Measurements from ENCODE around the gene DLX2.
A peak's percentile ranks its signal among the peaks of the same experiment; 100 is the strongest.

The DLX2 gene

DNA sequence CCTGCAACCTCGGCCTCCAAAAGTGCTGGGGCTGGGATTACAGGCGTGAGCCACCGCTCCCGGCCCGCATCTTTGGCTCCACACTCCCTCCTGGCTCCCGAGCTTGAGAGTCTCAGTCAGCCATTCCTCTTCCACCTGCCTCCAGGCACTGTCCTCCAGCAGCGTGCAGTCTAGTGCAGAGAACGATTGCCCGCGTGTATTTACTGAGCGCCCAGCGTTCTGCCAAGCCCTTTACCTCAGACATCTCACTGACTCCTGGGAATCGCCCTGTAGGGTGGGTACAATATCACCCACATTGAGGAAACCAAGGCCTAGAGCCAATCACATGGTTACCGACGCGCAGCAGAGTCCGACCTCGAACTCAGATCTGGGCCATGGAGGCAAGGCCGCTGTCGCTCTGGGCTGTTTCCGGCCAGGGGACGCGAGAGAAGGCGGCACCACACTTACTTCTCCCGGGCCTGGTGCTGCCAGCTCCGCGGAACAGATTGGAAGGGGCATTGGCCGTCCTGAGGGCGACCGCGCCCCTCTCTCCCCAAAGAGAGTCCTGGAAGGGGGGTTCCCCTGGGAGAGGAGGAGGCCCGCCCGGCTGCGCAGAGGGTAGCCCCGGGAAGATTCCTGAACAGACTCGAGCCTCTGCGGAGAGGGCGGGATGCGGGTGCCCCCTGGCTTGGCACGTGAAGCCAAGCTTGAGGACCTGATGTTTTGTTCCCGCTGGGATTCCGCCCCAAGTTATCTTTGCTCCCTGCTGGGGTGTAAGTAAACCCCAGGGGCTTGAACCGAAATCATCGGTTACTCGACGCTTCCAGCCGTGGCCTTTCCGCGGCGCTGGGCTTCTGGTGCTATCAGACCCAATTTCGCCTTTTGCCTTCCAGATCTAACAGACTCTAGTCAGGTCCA, 5.2 kb upstream of the DLX2 start:
- DNase-seq (ENCODE audit: low spot score) = no peak

DNA sequence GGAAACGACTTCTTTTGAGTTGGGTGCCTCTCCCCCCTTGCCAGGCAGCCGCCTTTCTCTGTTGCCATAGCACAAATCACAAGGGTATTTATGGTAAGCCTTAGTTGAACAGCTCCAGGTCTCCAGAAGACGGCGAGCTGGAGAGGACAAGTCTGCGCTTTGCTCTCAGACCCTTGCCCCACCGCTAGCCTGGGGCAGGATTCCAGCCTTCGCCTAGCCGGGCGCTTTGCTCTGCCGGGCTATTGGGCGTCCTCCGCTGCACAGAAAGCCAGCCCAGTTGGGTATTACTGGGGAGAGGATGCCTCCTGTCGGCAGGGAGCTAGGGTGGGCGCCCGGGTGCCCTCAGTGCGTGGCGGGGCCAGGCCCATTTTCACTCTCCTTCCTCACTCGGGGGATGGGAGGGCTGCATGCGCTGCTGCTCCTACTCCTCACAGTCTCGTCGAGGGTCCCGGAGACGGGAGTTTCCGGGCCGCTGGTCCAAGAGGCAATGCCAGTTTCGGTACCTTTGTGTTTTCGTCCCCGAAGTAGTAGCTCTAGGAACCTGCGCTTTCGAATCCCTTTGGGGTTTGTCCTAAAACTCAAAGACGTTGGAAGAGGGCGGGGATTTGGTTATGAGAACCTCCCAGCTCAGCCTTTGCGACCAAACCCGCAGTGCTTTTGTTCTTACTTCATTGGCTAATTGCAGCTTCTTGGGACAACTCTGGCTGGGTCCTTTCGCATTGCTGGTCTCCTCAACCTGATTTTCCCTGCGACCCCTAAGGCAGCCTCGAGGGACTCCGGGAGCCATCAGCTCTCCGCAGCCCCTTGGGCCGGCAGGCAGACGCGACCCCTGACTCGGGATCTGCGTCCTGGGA, 3.6 kb upstream of the DLX2 start:
- peak; percentile 49 for DNase-seq (ENCODE audit: low spot score)

DNA sequence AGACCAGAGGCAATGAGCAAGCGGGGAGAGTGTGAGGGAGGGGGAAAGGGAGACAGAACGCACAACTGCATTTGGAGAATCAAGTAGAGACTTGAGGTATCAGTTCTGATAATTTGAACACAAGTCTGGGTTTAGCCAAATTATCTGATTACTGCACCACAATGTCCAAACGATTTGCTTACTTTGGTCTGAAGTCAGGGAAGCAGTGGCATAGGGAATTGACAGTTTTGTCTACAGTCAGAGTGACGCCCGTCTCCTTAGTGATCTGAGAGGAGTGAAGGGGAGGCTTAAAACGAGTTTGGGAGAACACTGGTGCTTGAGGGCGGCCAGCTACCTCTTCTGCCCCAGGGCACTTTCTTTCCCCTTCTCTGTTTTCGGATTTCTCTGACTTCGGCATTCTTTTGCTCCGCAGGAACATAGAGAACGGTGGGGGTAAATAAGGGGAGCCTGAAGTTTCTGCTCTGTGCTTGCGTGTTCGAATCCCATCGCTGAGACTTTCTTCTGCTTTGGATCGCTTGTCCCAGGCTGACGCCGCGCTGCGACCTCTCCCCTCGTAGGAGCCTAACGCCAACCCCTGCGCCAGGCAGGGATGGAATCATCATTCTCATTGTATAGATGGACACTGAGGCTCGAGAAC, 2.9 kb upstream of the DLX2 start:
- DNase-seq (ENCODE audit: low spot score) = no peak

DNA sequence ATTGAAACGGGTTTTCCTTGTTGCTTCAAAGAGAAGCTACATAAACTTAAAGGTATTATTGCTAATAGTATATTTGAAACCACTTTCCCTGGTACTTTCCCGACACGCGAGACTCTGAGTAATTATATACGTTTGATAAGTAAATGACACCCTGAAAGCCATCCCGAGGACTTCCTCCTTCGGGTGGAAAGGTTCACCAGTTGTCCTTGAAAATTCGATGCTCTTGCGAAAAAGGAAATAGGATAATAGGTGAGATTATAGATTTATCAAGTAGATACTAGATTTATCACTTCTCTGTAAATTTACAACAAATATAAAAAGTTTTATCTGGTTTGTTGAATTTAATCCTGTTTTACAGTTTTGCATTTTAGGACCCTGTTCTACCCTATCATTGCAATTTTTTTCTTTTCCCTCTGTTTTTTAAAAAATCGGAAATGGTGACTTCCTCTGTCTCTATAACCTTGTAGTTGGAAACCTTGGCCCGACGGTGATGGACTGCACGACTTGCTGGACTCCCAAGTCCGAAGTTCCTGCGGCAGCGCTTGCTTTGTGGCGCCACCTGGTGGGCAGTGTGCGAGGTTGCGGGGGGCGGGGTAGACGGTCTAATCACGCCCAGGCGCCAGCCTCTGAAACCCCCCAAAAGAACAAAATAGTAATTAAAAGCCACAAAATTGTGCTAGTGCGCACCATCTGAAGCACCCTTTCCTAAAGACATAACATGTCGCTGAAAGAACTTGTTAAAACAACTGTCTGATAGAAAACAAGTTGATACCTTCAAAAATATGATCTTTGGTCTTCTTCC, 972 bp upstream of the DLX2 start:
- peak; percentile 71 for DNase-seq (ENCODE audit: low spot score)

DNA sequence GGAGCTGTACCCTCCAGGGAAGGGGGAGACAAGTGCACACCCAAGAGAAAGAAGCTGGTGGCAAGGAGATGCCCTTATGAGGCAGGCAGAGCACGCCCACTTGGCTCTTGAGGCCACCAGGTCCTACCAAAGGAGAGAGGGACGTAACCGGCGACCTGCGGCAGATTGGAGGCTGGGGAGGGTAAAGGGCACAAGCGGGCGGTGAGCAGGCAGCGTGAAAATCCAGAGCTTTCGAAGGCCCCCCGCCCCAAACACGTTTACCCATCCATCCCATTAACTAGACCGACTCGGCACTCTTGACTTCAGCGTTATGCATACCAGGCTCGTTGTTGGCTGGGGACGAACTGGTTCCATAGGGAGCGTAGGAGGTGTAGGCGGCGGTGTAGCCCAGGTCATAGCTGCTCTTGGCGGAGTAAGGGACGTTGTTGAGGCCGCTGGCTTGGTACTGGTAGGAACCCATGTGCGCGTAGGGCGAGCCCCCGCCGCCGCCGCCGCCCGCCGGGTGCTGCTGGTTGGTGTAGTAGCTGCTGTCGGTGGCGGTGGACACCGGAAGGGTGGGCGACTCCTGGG, 794 bp downstream of the DLX2 start:
- DNase-seq (ENCODE audit: low spot score) = no peak

DNA sequence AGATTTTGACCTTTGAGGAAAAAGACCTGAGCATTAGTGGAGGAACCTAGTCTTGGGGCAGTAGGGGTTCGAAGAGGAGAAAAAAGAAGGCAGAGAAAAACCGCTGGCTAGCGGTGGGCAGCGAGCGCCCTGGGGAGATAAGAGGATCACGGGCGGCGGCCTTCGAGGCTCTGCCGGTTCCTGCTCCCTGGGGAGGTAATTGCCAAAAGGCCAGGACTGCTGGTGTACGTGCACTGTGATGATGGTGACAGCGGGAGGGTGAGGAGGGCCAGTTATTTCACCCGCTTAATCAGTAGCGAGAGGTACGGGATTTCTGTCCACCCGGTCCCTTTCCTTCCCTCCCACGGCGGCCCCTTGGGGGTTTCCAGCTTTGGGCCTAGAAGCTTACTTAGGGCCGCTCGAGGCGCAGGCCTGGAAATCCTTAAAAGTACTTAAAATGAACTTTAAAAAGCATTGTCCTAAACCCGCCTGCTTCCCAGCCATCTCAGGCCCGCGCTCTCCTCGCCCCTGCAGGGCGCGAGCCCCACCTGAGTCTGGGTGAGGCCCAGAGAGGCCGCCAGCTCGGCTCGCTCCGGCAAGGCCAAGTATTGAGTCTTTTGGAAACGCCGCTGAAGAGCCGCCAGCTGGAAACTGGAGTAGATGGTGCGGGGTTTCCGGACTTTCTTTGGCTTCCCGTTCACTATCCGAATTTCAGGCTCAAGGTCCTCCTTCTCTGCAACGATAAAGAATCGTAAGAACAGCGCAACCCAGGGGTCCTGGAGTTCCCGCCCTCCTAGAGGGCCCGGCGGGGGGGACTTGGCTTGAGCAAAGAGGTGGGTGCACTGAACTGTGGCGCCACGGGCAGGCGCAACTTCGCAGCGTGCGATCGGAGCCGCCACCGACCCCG, 1.5 kb downstream of the DLX2 start:
- DNase-seq (ENCODE audit: low spot score) = no peak

DNA sequence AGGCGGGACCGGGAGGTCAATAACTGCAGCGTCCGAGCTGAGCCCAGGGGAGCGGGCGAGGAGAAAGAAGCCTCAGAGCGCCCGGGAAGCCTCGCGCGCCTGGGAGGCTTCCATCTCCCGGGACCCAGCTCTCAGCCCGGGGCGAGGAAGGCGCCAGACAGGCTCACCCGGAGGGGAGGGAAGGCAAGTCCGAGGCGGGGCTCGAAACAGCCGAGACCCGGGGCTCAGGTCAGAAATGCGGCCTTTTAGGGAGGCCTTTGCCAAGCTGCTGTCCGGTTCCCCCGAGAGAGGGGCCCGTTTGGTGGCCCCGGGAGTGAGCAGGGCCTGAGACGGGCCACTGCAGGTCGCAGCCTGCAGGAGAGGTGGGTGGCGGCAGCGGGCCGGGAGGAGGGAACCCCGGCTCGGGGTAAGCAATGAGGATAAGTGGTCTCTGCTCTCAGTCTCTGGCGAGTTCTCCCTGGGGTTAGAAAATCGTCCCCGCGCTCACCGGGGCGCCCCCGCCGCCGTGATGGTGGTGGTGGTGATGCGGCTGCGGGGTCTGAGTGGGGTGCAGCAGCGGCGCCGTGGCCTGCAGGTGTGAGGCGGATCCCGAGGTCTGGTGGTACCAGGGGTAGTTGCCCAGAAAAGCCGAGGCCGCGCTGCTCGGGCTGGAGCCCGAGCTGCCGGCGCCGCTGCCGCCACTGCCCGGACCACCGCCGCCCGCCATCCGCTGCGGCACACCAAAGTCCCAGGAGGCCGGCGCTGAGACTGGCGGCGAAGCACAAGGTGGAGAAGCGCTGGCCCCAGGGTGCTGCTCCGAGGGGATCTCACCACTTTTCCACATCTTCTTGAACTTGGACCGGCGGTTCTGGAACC, 2.4 kb downstream of the DLX2 start:
- no peak for DNase-seq (ENCODE audit: low spot score)

DNA sequence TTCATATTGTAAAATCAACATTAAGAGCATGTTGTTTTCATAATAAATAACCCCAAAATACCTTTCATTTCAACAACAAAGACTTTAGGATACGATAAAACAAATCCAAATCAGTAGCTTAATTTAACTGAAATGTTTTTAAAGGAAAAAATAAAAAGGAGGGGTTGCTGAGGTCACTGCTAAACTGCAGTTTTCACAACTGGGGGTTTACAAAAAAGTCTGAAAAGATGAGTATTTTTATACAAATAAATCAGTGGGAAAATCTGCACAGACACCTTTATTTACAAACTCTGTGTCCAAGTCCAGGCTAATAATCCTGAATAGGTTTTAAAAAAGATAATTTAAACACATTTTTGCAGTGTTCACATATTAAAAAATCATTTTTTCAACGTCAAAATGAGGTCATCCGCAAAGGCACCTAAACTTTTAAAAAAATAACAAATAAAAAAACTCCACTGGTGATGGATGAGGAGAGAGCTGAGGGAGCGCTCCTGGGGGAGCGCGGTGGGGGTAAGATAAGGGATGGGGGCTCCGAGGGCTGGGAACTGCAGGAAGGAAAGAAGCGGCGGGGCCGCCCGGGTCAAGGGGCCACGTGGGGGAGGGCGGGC, 3.1 kb downstream of the DLX2 start:
- DNase-seq (ENCODE audit: low spot score) = no peak

DNA sequence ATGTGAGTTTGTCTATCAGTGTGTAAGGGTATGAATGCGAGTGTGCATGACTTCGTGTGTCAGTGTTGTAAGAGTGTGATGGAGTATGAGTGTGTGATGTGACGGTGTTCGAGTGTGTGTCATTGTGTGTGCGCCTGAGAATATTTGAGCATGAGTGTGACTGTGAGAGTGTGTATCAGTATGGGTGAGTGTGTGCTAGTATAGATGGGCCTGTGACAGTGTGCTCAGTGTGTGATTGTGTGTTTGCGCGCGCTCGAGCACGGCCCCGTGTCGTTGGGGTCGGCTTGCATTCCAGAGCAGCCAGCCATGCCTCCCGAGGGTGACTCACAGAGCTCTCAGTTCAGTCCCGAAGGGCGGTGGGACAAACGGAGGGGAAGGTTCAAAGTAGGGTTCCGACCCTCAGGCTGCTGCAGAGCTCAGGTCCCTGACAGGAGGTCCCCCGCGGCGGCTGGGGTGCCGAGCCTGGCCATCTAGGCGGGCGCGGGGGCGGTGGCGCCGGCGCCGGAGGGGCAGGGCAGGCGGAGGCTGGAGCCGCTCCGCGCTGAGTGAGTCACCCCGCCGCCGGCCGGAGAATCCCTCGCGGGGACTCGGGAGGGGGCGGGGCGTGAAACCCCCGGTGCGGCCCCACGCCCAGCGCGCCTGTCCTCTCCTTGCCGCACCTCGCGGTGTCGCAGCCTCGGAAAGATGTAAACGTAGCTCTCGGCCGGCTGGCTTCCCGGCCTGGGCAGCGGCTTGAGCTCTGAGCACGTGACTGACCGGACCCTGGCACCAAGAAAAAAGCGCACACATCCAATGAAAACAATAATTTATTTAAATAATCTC, 3.8 kb downstream of the DLX2 start:
- DNase-seq (ENCODE audit: low spot score) = no peak

DNA sequence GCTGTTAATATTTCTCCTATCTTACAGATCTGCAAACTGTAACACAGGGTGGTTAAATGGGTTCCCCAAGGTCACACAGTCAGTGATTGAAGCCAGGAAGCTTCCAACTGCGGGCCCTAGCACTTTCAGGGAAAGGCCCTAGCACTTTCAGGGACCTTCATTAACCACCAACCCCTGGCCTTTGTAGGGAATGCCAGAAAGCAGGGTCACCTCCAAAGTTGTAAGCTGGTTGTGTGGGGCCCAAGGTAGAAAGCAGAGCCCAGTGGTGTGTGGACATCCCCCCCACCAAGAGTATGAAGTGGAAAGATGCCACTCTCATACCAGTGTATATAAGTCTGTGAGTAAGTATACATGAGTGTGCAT, 4.4 kb downstream of the DLX2 start:
- no peak for DNase-seq (ENCODE audit: low spot score)

DNA sequence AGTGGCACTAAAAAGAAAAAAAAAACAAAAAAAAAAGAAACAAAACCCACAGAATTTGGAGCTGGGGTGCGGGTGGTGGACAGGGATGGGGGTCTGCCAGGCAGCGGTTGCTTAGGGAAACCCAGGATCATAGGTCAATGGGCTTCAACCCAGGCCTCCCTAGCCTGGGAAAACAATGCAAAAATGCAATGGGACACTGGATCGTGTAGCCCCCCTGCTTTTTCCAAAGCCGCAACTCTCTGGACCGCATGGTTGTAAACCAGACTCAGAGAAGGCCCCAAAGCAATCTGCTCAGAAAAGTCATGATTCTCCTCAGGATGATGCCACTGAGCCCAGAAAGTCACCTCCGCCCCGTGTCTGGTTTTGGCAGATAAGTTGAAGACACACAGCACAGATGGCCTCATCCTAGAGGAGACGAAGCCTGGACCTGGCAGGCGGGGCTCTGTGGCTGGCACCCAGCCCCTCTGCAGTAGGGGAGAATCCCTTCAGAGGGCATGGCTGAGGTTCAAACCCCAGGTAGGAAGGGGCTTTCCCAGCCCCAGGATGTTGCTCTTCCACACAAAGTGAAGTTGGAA, 5.1 kb downstream of the DLX2 start:
- DNase-seq (ENCODE audit: low spot score) = no peak

DNA sequence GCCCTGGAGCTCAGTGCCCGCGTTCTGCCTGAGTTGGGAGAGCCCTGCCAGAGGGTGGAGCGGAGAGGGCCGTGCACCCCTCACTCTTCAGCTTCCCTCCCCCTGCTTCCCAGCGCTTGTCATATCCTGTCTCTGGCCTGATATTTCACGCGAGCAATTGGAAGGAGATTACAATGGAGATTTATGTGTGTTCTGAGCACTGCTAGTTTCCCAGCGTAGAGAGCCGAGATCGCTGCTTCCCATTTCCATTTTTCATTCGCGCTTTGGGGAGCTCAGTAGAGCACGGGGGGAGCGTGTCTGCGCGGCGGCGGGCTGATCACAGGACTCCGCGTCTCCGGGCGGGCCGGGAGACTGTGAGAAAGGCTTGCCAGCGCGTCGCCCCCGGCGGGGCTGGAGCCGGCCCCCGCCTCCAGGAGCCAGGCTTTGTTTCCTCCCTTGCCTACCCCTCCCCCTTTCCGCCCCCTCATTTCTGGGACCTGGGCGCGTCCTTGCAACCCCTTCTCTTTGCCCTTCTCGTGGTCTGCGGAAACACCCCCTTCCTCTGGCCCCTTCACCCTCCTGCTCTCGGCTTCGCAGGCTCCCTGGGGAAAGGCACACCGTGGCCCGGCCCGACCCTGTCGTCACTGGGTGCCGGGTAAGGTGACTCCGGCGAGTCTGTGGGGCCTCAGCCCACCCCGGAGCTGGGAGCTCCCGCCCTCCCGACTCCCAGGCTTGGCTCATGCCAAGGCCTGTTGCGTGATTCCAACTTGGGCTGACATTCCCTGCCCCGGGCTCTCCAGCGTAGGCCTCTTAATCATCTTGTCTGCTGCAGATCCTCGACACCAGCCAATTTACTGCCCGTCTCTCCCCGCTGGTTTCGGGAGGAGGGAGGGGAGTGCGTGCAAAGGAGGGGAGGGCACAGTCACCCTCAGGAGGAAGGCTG, 5.8 kb downstream of the DLX2 start:
- DNase-seq (ENCODE audit: low spot score) = no peak

DNA sequence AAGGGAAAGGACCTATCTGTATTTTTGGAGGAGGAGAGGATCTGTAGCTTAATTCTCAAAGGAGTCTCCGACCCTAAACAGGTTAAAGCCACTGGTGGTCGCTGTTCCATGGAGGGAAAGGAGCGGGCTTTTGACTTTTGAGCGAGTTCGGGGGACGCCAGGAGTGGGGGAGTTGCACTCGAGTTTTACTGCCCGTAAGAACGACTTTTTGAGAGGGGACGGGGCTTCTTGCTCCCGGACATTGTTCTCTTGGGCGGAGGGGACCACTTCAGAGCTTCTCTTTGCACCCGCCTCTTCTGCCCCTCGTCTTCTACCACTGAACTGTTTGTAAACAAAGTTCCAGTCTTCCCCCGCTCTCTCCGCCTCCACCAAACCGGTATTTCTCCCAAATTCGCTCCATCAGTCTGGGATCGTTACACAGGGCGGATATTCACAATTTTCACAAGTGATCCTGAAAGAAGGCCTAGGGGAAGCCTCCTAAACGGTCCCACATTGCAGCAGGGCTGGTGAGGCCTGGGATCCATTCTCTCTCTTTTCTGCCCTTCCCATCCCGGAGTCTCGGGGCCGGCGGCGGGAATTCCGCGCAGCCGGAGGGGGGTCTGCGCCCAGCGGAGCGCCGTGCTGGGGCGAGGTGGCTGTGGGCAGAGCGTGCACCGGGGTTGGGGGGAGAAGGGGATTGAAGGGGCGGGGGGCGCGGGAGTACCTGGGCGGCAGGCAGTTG, 6.6 kb downstream of the DLX2 start:
- DNase-seq (ENCODE audit: low spot score) = no peak

DNA sequence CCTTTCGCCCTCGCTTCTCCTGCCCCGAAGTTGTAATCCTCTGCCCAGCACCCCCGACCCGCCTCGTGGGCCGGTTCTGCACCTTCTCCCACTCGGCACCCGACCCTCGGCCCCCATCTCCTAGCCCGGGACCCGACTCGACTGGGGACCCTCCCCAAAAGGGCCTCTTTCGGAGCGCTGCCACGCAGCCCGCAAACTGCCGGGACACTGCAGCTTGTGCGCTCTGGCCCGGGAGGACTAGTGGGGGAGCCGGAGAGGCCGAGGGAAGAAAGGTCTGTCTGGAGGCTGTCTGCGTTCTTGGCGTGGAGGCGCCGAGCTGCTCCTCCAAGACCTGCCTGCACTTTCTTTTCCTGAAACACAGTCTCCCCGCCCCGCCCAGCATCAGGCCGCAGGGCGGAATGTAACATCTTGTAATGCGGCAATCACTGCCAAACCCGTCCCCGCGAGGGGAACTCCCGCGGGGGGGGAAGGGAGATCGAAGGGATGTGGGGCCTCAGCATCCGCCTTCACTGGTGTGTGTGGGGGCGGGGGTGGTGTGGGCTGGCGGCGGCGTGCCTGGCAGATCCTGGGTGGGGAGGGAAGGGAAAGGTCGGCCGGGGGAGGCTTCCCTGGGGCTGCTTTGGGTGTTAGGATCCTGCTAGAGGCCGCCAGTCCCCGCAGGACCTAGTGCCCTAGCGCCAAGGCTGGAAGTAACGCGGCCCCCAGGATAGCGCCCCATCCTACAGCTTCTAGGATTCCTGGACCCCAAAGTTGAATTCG, 7.4 kb downstream of the DLX2 start:
- peak; percentile 70 for DNase-seq (ENCODE audit: low spot score)

Data from CD4-positive, alpha-beta T cell treated with Interleukin-2 at 100 ng/mL for 4 hours (primary cell).